Fibroblast of peridontal ligament (primary cell): Measurements from ENCODE around the gene DDX51.
A peak's percentile ranks its signal among the peaks of the same experiment; 100 is the strongest.
"Not testable (repeated sequence)": the region's sequence is repeated elsewhere in the genome, so short reads cannot be mapped to it uniquely, and the experiment has no call there.

Experiments
- DNase-seq: peaks from one replicate; pipeline ENCODE4 v3.0.0-alpha.2; 2010; ENCODE audit errors: extremely low read depth

Gene DDX51

DNA sequence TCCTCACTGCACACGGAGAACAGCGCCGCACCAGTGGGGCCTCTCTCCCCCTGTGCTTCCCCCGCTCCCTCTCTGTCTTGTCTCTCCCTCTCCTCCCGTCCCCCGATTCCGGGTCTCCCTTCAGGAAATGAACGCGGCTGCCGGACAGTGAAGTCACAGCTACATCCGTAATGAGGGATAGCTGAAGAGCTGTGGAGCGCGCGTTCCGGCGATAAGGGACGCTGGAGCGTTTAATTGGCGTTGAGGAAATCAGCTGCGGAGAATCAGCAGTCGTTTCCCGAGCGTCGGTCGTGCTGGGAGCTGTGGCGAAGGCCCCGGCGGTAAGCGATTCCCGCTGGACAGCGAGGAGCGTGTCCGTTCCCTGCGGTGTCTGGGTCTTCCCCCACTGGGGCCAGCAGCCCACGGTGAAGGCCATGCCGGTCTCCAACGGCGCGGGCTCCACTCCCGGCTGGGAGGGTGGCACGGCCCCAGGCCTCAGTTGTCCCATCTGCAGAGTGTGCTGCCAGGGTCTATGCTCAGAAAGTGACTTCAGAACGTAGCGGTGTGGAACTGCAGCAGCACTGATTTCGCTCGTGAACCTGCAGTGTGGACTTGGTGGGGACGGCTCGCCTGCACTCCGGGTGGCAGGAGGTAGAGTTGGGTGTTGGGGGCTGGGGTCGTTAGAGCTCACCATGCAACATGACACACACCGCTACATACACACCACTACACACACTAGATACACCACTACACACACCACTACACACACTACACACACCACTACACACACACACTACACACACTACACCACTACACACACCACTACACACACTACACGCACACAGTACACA, 11.0 kb upstream of the DDX51 start:
- no peak for DNase-seq

- DNase-seq, result no peak
Measured at GRCh38 chr12:132154341-132154761, 10.2 kb upstream of the DDX51 start.

DNA sequence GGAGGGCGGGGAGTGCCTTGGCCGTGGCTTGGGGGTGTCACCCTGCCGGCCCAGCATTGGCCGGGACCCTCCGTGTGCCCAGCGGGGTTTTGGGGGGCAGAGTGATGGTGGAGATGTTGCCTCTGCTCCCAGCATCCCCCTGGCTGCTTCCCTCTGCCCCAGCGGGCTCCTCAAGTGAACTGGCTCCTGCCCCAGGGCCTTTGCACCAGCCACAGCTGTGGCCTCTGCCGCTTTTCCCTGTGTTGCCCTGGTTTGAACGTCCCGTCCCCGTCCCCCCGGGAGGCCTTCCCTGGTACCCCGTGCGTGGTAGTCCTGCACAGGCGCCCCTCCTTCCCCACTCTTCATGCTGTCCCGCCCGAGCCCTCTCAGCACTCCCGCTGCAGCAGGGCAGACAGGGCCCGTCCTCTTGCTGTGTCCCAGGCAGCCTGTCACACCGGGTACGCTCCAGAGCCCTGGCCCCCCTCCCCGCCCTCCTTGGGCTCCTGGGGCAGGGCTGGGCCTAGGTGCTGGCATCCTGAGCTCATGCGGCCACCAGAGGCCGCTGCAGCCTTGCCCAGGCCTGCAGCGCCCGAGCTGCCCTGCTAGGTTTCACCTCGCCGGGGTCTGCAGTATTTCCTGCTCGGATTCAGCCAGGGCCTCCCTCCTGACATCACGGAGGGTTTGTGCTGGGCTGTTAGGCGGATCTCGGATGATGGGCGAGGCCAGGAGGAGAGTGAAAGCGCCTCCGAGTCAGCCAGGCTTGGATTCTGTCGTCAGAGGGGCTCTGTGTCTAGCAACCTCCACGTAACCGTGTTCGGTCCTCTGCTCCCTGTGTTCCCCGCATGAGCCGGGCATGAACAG, 9.6 kb upstream of the DDX51 start:
- peak; percentile 58 for DNase-seq

DNA sequence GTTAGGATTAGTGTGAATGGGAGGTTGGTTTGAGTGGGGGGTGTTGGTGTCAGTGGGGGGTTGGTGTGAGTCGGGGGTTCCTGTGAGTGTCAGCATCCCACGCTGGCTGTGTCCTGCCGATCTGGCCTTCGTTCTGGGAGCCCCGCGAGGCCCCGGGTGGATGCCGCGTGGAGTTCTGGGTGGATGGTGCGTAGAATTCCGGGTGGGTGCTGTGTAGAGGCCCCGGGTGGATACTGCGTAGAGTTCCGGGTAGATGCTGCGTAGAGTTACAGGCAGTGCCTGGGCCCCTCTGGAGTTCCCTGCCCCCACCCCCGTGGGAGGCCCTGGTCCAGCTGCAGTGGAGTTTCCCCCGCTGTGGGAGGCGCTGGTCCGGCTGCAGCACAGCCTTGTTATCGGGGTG, 8.8 kb upstream of the DDX51 start:
- DNase-seq, result no peak

GRCh38 chr12:132152411-132152821, 8.3 kb upstream of the DDX51 start:
- DNase-seq, result no peak

DNA sequence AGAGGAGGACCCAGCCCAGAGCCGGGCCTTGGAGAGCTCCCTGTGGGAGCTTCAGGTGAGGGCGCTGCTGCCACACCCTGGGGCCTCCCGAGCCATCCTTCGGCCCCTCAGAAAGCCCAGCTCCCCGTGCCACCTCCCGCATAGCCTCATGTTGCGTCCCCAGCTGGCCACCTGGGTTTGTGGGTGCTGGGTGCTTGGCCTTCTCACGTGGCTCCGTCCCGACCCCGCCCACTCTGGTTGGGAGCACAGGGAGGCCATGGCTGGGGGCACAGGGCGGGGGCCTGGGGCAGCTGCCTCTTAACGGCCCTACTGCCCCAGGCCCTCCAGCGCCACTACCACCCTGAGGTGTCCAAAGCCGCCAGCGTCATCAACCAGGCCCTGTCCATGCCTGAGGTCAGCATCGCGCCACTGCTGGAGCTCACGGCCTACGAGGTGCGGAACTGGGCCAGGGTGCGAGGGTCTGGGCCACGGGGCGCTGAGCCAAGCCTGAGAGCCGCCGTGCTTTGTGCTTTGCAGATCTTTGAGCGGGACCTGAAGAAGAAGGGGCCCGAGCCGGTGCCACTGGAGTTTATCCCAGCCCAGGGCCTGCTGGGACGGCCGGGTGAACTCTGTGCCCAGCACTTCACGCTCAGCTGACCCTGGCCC, 7.8 kb upstream of the DDX51 start:
- DNase-seq, result no peak

- DNase-seq, result no peak
Measured at GRCh38 chr12:132151145-132151765, 7.1 kb upstream of the DDX51 start.

DNA sequence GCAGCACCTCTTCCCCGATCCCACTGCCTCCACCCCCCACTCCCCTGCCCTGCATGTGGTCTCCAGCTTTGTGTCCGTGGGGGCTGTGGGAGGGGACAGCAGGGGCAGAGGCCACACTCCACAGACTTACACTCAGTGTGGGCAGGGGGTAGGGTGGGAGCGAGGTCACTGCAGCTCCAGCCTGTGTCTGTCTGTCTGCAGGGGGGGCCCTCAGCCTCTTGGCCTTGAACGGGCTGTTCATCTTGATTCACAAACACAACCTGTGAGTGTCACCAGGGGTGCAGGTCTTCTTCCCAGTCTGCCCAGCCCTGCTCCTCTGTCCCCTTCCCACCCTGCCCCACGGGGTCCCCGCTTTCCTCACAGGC, 6.6 kb upstream of the DDX51 start:
- no peak for DNase-seq

DNA sequence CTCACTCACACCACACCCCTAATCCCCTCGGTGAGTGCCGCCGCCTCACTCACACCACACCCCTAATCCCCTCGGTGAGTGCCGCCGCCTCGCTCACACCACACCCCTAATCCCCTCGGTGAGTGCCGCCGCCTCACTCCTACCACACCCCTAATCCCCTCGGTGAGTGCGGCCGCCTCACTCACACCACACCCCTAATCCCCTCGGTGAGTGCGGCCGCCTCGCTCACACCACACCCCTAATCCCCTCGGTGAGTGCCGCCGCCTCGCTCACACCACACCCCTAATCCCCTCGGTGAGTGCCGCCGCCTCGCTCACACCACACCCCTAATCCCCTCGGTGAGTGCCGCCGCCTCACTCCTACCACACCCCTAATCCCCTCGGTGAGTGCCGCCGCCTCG, 5.4 kb upstream of the DDX51 start:
- not testable (repeated sequence) for DNase-seq

DNA sequence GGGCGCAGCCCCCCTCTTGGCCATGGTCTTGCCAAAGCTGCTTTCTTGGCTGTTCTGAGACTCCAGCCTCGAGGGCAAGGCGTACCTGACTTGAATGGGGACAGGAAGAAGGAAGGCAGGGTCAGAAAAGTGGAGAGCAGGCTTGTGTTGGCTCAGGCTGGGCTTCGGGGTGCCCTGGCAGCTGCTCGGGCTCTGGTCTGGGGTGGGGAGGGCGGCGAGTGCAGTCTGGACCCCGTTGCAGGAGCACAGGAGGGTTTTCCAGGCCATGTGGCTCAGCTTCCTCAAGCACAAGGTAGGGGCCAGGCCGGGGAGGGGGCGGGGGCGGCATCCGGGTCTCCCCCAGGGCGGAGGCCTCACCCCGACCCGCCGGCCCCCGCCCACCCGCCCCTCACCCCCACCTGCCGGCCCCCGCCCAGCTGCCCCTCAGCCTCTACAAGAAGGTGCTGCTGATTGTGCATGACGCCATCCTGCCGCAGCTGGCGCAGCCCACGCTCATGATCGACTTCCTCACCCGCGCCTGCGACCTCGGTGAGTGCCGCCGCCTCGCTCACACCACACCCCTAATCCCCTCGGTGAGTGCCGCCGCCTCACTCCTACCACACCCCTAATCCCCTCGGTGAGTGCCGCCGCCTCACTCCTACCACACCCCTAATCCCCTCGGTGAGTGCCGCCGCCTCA, 4.4 kb upstream of the DDX51 start:
- no peak for DNase-seq

GRCh38 chr12:132147423-132148367, 3.6 kb upstream of the DDX51 start:
- DNase-seq, result no peak

- no peak for DNase-seq
Measured at GRCh38 chr12:132146772-132147422, 2.8 kb upstream of the DDX51 start.

- DNase-seq, result no peak
Measured at GRCh38 chr12:132146098-132146497, 2.0 kb upstream of the DDX51 start.

DNA sequence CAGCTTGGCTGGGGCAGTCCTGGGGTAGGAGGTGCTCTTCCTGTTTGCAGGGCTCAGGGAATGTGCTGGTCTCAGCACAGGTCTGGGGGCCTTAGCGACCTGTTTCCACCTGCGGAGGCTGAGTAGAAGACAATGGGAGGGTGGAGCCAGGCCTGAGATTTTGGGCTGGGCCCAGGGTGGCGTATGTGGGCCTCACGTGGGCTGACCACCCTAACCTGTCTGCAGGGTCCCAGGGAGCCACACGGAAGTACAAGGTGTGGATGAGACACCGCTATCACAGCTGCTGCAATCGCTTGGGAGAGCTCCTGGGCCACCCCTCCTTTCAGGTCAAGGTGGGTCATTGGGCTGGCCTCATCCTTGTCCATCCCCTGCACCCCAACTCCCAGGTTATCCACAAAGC, 1.2 kb upstream of the DDX51 start:
- DNase-seq, result no peak

GRCh38 chr12:132144810-132145168, 670 bp upstream of the DDX51 start:
- no peak for DNase-seq

DNA sequence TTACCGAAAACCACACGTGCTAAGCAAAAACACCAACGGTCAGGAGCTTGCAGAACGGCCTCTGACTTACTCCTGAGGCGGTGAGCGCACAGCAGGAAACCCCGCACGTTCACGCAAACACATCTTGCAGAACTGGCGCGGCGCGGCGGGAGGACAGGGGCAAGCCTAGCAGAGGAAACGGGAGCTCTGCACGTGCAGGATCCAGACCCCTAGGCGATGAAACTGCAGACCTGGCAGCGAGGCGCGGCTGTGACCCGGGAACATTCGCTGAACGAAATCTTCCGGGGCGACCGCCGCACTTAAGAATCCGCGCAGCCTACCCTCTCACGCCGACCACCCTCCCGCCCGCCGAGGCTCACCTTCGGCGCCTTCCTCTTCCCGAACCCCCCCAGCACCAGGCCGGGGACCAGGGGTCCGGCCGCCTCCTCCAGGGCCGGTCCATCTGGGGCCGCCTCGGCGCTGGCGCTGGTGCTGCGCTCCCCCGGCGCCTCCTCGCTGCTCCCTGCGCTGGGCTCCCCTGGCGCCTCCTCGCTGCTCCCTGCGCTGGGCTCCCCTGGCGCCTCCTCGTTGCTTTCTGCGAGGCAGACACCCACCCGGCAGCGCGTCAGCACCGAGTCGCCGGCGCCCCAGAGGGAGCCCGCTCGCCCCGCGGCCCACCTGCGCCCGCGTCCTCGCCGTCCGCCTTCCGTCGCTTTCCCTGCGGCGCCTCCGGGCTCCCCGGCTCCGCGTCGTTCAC, 615 bp downstream of the DDX51 start:
- DNase-seq, result no peak

- DNase-seq, result no peak
Measured at GRCh38 chr12:132142679-132143335, 1.3 kb downstream of the DDX51 start.

GRCh38 chr12:132141976-132142678, 2.0 kb downstream of the DDX51 start:
- no peak for DNase-seq
